Measurements from ENCODE around the gene DOK7.

The DOK7 gene, protein sequence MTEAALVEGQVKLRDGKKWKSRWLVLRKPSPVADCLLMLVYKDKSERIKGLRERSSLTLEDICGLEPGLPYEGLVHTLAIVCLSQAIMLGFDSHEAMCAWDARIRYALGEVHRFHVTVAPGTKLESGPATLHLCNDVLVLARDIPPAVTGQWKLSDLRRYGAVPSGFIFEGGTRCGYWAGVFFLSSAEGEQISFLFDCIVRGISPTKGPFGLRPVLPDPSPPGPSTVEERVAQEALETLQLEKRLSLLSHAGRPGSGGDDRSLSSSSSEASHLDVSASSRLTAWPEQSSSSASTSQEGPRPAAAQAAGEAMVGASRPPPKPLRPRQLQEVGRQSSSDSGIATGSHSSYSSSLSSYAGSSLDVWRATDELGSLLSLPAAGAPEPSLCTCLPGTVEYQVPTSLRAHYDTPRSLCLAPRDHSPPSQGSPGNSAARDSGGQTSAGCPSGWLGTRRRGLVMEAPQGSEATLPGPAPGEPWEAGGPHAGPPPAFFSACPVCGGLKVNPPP

GRCh38 chr4:3462790-3463415 is at the start of gene DOK7:
Gene DOK7 (plus strand): TSS chr4:3463306. CDS start chr4:3463376, 70 bp downstream.
- Histone ChIP-seq H3K79me2 (ENCODE audit: insufficient read depth, low read length) (no peaks in the 10 kb centered on the region), H4K20me1 (ENCODE audit: insufficient read depth, low read length) (no peaks in the 10 kb centered on the region; the same call in 1 of the 2 replicates), H3K36me3 (ENCODE audit: insufficient read depth, low read length) (no peaks in the 10 kb centered on the region), H3K9ac (ENCODE audit: low read depth, low read length) (no peak within 1 kb of the TSS), H2AFZ (ENCODE audit: low read depth, low read length) (no peak within 1 kb of the TSS), H3K4me1 (ENCODE audit: insufficient read depth, low read length) (no peaks in the 10 kb centered on the region), H3K4me2 (ENCODE audit: insufficient read depth, low read length) (no peak within 1 kb of the TSS), H3K4me3 (ENCODE audit: low read depth in 1 of 2, low read length in 2 of 2) (no peak within 1 kb of the TSS), H3K27me3 (ENCODE audit: insufficient read depth, low read length, poor library complexity) (no peaks in the 10 kb centered on the region), H3K27ac (ENCODE audit: low read length) (no peak within 1 kb of the TSS), H3K9me3 (ENCODE audit: insufficient read depth, low read length, severe bottlenecking) (no peaks in the 10 kb centered on the region)
- no peak for TF ChIP-seq EZH2 (IDR thresholded peaks at IDR 0.05; ENCODE audit: borderline replicate concordance, low read depth, low read length, severe bottlenecking)
- TF ChIP-seq, protein P1, sequence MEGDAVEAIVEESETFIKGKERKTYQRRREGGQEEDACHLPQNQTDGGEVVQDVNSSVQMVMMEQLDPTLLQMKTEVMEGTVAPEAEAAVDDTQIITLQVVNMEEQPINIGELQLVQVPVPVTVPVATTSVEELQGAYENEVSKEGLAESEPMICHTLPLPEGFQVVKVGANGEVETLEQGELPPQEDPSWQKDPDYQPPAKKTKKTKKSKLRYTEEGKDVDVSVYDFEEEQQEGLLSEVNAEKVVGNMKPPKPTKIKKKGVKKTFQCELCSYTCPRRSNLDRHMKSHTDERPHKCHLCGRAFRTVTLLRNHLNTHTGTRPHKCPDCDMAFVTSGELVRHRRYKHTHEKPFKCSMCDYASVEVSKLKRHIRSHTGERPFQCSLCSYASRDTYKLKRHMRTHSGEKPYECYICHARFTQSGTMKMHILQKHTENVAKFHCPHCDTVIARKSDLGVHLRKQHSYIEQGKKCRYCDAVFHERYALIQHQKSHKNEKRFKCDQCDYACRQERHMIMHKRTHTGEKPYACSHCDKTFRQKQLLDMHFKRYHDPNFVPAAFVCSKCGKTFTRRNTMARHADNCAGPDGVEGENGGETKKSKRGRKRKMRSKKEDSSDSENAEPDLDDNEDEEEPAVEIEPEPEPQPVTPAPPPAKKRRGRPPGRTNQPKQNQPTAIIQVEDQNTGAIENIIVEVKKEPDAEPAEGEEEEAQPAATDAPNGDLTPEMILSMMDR (IDR thresholded peaks at IDR 0.05; ENCODE audit: borderline replicate concordance, extremely low read depth, low read length, poor library complexity, severe bottlenecking), result no peak
- DNase-seq (no peak), ATAC-seq (ENCODE audit: insufficient read depth, low read depth) (no peak)

- Histone ChIP-seq H2AFZ (ENCODE audit: low read depth, low read length) (no peak overlapping the region), H3K9me3 (ENCODE audit: insufficient read depth, low read length, severe bottlenecking) (no peaks in the 10 kb centered on the region), H3K79me2 (ENCODE audit: insufficient read depth, low read length) (no peaks in the 10 kb centered on the region), H3K4me1 (ENCODE audit: insufficient read depth, low read length) (no peaks in the 10 kb centered on the region), H3K27ac (ENCODE audit: low read length) (no peak overlapping the region), H3K36me3 (ENCODE audit: insufficient read depth, low read length) (no peaks in the 10 kb centered on the region; the same call in 1 of the 2 replicates), H4K20me1 (ENCODE audit: insufficient read depth, low read length) (peaks cover 20% of the 10 kb centered on the region), H3K27me3 (ENCODE audit: insufficient read depth, low read length, poor library complexity) (no peaks in the 10 kb centered on the region), H3K9ac (ENCODE audit: low read depth, low read length) (no peak overlapping the region), H3K4me3 (ENCODE audit: low read depth in 1 of 2, low read length in 2 of 2) (no peak overlapping the region), H3K4me2 (ENCODE audit: insufficient read depth, low read length) (no peak overlapping the region)
- TF ChIP-seq, protein P1 (IDR thresholded peaks at IDR 0.05; ENCODE audit: borderline replicate concordance, extremely low read depth, low read length, poor library complexity, severe bottlenecking), result no peak
- no peak for TF ChIP-seq EZH2 (IDR thresholded peaks at IDR 0.05; ENCODE audit: borderline replicate concordance, low read depth, low read length, severe bottlenecking)
- DNase-seq (no peak), ATAC-seq (ENCODE audit: insufficient read depth, low read depth) (no peak)
These were observed 49.3 kb upstream of the DOK7 start for GRCh38 chr4:3413675-3414420.

GRCh38 chr4:3414421-3415279 is 48.5 kb upstream of the DOK7 start:
- H3K9me3 ChIP-seq (ENCODE audit: insufficient read depth, low read length, severe bottlenecking), result no peaks in the 10 kb centered on the region
- no peak overlapping the region for H3K27ac ChIP-seq (ENCODE audit: low read length)
- H3K4me3 ChIP-seq (ENCODE audit: low read depth in 1 of 2, low read length in 2 of 2), result no peak overlapping the region
- H3K27me3 ChIP-seq (ENCODE audit: insufficient read depth, low read length, poor library complexity), result no peaks in the 10 kb centered on the region
- ATAC-seq (ENCODE audit: insufficient read depth, low read depth) (no peak), DNase-seq (no peak)
- H3K36me3 ChIP-seq (ENCODE audit: insufficient read depth, low read length), result no peaks in the 10 kb centered on the region; the same call in 1 of the 2 replicates
- no peak overlapping the region for H2AFZ ChIP-seq (ENCODE audit: low read depth, low read length)
- no peaks in the 10 kb centered on the region for H3K79me2 ChIP-seq (ENCODE audit: insufficient read depth, low read length)
- H3K4me2 ChIP-seq (ENCODE audit: insufficient read depth, low read length), result no peak overlapping the region
- no peak for TF ChIP-seq EZH2 (IDR thresholded peaks at IDR 0.05; ENCODE audit: borderline replicate concordance, low read depth, low read length, severe bottlenecking)
- TF ChIP-seq, protein P1 (IDR thresholded peaks at IDR 0.05; ENCODE audit: borderline replicate concordance, extremely low read depth, low read length, poor library complexity, severe bottlenecking), result no peak
- no peak overlapping the region for H3K9ac ChIP-seq (ENCODE audit: low read depth, low read length)
- no peaks in the 10 kb centered on the region for H3K4me1 ChIP-seq (ENCODE audit: insufficient read depth, low read length)
- peaks cover 20% of the 10 kb centered on the region for H4K20me1 ChIP-seq (ENCODE audit: insufficient read depth, low read length)
